K562 (cell line): ENCODE data around the gene ARL6IP6. TPM values are rescaled to one million over a fixed set of nuclear protein-coding genes. Genes with fewer than 3 reads are reported as not detected.

ENCODE experiments used
- MTA2 ChIP-seq: fragments of 450-650 bp; IDR thresholded peaks from 2 replicates; pipeline ENCODE4 v1.6.1; 2016; ENCODE audit warnings: low read depth
- MYNN ChIP-seq, 2 experiments: sonication (generic); formaldehyde crosslinking in 1 of 2; IDR thresholded peaks; 2 replicates each; pipeline versions ENCODE4 v1.5.0 to v1.6.1; 2016 to 2020; ENCODE audit warnings: antibody characterized with exemption in 1 of 2, missing genetic modification reagents in 1 of 2
- NFRKB ChIP-seq: fragments of 450-650 bp; IDR thresholded peaks from 2 replicates; pipeline ENCODE4 v1.6.1; 2016; ENCODE audit warnings: low read depth
- SUPT5H ChIP-seq: fragments of 450-650 bp; IDR thresholded peaks from 2 replicates; pipeline ENCODE4 v1.6.1; 2016
- TOE1 ChIP-seq, 2 experiments: fragments of 450-650 bp in 1 of 2; sonication (generic) in 1 of 2; formaldehyde crosslinking in 1 of 2; IDR thresholded peaks; 2 replicates each; pipeline versions ENCODE4 v1.7.1 to v1.8.0; 2016 to 2022; ENCODE audit warnings: borderline replicate concordance in 2 of 2, mild to moderate bottlenecking in 2 of 2, antibody characterized with exemption in 1 of 2, inconsistent platforms in 1 of 2, low read depth in 1 of 2, missing genetic modification reagents in 1 of 2, moderate library complexity in 1 of 2
- ZNF318 ChIP-seq, 2 experiments: fragments of 450-650 bp; IDR thresholded peaks; 2 replicates each; pipeline ENCODE4 v1.6.1; 2016; ENCODE audit warnings: mild to moderate bottlenecking in 2 of 2, borderline replicate concordance in 1 of 2, low read depth in 1 of 2, moderate library complexity in 1 of 2
- polyA plus RNA-seq, 8 experiments: library from polyadenylated mRNA; depleted of rRNA in 4 of 8; stranded (reverse) in 5 of 8; unstranded in 3 of 8; fragments of >200 nt; fragmentation: Nextera tagmentation in 2 of 8; fragmentation: Illumina TruSeq in 1 of 8; extraction: Ambion mirVana in 2 of 8; extraction: Trizol in 1 of 8; gene quantifications; 2 replicates each; pipeline versions ENCODE4 v1.2.1 to v1.2.3, GENCODE V29; 2011 to 2014; ENCODE audit warnings: inconsistent platforms in 1 of 8, missing spikeins in 1 of 8
- total RNA-seq, 7 experiments: library from RNA; depleted of rRNA in 6 of 7; stranded (reverse); fragments of >200 nt in 6 of 7; fragmentation: Illumina TruSeq in 2 of 7; extraction: Trizol in 2 of 7; gene quantifications; 2 replicates each; pipeline versions ENCODE4 v1.2.1 to v1.2.3, GENCODE V29; 2011 to 2021; ENCODE audit warnings: low replicate concordance in 1 of 7
- TF ChIP-seq, protein P1 (sequence below): fragments of 450-650 bp; IDR thresholded peaks from 2 replicates; pipeline ENCODE4 v1.6.1; 2016; ENCODE audit warnings: low read depth

The ARL6IP6 gene
- total and polyA plus RNA-seq, 9 of the 15 experiments (the other 6 are each of a cell fraction or from before 2014, with no cell fraction given), result 19.2 to 98.5 (median 36.2) TPM

DNA sequence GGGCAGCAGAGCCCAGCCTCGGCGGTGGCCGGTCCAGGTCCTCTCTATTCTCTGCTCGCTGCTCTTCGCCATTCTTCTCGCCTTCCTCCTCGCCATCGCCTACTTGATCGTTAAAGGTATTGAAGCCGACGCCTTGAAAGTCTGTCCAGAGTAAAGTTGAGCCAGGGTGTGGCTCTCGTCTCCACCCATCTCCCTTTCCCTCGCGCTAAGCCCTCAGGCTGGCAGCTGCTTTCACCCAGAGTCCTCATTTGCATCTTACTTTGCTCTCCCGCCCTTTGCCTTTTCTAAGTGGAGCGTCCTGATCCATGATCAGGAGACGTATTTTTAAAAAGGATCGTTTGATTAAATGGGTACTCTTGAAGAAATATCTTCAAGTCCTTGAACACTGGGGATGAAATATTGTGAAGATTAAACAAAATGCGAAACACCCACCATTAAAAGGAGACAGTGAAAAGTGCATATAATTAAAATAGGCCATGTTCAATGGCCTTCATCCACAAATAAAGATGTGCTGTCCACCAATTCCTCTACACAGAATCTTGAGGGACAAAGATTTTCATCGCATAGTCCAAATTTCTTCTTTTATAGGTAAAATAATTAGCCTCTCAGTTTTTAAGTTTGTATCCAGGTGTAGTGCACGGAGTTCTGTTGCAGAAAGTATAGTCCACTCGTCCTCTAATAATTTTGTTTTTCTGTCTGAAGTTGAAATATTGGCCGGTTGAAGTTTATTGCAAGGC lies 657 bp downstream of the ARL6IP6 start (continued):
- 0 out of 2 replicates have a peak, but pooled peaks have one; percentile 29 for TF ChIP-seq MYNN (IDR thresholded peaks at IDR 0.05)
- TF ChIP-seq MYNN (CRISPR knock-in tag; IDR thresholded peaks at IDR 0.05), result no peak
- TF ChIP-seq NFRKB, result peak; percentile 37; the same call in 1 of the 2 replicates
- TF ChIP-seq, protein P1, sequence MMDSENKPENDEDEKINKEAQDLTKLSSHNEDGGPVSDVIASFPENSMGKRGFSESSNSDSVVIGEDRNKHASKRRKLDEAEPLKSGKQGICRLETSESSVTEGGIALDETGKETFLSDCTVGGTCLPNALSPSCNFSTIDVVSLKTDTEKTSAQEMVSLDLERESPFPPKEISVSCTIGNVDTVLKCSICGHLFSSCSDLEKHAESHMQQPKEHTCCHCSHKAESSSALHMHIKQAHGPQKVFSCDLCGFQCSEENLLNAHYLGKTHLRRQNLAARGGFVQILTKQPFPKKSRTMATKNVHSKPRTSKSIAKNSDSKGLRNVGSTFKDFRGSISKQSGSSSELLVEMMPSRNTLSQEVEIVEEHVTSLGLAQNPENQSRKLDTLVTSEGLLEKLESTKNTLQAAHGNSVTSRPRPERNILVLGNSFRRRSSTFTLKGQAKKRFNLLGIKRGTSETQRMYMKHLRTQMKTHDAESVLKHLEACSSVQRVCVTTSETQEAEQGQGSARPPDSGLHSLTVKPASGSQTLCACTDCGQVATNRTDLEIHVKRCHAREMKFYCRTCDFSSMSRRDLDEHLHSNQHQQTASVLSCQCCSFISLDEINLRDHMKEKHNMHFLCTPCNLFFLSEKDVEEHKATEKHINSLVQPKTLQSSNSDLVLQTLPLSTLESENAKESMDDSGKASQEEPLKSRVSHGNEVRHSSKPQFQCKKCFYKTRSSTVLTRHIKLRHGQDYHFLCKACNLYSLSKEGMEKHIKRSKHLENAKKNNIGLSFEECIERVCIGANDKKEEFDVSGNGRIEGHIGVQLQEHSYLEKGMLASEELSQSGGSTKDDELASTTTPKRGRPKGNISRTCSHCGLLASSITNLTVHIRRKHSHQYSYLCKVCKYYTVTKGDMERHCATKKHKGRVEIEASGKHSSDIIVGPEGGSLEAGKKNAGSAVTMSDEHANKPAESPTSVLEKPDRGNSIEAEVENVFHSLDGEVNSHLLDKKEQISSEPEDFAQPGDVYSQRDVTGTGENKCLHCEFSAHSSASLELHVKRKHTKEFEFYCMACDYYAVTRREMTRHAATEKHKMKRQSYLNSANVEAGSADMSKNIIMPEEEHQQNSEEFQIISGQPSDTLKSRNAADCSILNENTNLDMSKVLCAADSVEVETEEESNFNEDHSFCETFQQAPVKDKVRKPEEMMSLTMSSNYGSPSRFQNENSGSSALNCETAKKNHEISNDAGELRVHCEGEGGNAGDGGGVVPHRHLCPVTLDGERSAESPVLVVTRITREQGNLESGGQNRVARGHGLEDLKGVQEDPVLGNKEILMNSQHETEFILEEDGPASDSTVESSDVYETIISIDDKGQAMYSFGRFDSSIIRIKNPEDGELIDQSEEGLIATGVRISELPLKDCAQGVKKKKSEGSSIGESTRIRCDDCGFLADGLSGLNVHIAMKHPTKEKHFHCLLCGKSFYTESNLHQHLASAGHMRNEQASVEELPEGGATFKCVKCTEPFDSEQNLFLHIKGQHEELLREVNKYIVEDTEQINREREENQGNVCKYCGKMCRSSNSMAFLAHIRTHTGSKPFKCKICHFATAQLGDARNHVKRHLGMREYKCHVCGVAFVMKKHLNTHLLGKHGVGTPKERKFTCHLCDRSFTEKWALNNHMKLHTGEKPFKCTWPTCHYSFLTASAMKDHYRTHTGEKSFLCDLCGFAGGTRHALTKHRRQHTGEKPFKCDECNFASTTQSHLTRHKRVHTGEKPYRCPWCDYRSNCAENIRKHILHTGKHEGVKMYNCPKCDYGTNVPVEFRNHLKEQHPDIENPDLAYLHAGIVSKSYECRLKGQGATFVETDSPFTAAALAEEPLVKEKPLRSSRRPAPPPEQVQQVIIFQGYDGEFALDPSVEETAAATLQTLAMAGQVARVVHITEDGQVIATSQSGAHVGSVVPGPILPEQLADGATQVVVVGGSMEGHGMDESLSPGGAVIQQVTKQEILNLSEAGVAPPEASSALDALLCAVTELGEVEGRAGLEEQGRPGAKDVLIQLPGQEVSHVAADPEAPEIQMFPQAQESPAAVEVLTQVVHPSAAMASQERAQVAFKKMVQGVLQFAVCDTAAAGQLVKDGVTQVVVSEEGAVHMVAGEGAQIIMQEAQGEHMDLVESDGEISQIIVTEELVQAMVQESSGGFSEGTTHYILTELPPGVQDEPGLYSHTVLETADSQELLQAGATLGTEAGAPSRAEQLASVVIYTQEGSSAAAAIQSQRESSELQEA, result no peak
- TF ChIP-seq MTA2, result peak; percentile 19; the same call in 1 of the 2 replicates
- TF ChIP-seq SUPT5H, result no peak; the same call in 1 of the 2 replicates
- TF ChIP-seq TOE1 (IDR thresholded peaks at IDR 0.05; ENCODE audit: borderline replicate concordance), result no peak
- TF ChIP-seq TOE1 (CRISPR knock-in tag; IDR thresholded peaks at IDR 0.05; ENCODE audit: borderline replicate concordance, low read depth), result no peak
- no peak for TF ChIP-seq ZNF318 (IDR thresholded peaks at IDR 0.05; ENCODE audit: borderline replicate concordance in 1 of 2, low read depth in 1 of 2)
